ENCODE measurements around the gene ENKD1.

DNA sequence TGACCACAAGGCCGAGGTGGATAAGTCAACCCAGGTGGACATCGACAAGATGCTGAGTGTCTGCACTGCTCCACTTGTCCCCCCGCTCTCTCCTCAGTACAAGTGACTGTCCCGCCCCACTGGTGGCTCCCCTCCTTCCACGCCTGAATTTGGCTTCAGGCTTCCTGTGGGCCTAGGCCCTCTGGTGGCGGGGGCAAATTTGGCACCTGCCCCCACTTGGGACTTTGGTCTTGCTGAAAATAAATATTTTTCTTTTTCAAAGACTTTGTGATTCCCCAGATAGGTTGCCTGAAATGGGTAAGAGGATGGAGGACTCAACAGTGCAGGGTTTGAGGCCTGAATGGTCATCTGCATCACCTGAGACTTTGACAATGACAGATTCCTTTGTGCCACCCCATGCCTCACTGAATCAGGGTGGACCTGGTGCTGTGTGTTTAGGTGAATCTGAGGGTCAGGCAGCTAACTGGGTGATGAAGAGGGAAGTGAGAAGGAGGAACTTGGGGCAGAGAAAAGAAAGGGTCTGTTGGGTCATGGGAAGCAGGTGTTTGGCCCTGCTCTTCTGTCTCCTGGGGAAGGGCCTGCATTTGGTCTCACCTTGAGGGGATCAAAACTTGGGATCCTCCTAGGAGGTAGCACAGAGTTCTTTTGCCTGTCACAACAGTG, 2.1 kb upstream of the ENKD1 start:
- TF ChIP-seq SMC3 (IDR thresholded peaks at IDR 0.05), result no peak
- TF ChIP-seq, protein P1, sequence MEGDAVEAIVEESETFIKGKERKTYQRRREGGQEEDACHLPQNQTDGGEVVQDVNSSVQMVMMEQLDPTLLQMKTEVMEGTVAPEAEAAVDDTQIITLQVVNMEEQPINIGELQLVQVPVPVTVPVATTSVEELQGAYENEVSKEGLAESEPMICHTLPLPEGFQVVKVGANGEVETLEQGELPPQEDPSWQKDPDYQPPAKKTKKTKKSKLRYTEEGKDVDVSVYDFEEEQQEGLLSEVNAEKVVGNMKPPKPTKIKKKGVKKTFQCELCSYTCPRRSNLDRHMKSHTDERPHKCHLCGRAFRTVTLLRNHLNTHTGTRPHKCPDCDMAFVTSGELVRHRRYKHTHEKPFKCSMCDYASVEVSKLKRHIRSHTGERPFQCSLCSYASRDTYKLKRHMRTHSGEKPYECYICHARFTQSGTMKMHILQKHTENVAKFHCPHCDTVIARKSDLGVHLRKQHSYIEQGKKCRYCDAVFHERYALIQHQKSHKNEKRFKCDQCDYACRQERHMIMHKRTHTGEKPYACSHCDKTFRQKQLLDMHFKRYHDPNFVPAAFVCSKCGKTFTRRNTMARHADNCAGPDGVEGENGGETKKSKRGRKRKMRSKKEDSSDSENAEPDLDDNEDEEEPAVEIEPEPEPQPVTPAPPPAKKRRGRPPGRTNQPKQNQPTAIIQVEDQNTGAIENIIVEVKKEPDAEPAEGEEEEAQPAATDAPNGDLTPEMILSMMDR (IDR thresholded peaks at IDR 0.05), result no peak
- TF ChIP-seq CBX8 (IDR thresholded peaks at IDR 0.05), result no peak
- no peak for TF ChIP-seq BHLHE40 (IDR thresholded peaks at IDR 0.05; ENCODE audit: low read depth, low read length)
- TF ChIP-seq HOXB5 (CRISPR knock-in tag; IDR thresholded peaks at IDR 0.05), result no peak
- no peak for TF ChIP-seq CHD2 (IDR thresholded peaks at IDR 0.05; ENCODE audit: low read length, partially characterized antibody)
- no peak for TF ChIP-seq RAD21 (conservative IDR thresholded peaks at IDR 0.05 in 1 of 2, IDR thresholded peaks at IDR 0.05 in 1 of 2)
- TF ChIP-seq, protein P2, sequence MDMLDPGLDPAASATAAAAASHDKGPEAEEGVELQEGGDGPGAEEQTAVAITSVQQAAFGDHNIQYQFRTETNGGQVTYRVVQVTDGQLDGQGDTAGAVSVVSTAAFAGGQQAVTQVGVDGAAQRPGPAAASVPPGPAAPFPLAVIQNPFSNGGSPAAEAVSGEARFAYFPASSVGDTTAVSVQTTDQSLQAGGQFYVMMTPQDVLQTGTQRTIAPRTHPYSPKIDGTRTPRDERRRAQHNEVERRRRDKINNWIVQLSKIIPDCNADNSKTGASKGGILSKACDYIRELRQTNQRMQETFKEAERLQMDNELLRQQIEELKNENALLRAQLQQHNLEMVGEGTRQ (IDR thresholded peaks at IDR 0.05), result no peak
- no peak for TF ChIP-seq EP300 (IDR thresholded peaks at IDR 0.05)
